NCI-H345 treated with DMSO at 0.1 percent for 48 hours (cell line): ENCODE data around the gene OSTN.
"Not testable (repeated sequence)": the region's sequence is repeated elsewhere in the genome, so short reads cannot be mapped to it uniquely, and the experiment has no call there.

ENCODE experiments used
- DNase-seq: peaks from one replicate; lab custom pipeline; 2025; ENCODE audit not compliant: unreplicated experiment; lab: John Stamatoyannopoulos, UW

Gene OSTN

DNA sequence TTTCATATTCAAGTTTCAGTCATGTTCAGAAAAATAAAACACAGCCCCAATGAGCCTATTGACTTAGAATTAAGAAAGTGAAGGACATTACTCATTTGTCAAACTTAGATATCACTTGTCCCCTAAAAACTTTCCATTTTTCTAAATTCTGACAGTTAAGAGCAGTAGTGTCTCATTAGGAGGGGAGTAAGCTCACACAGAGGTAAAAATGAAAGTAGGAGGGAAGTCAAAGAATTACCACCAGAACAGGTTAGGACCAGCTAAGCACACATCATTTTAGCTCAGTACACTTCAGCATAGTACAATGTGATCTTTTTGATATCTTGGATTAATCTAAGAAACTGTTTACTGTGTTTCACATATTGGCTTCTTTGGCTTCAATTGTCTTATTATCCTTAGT, 64.3 kb downstream of the OSTN start:
- no peak for DNase-seq

DNA sequence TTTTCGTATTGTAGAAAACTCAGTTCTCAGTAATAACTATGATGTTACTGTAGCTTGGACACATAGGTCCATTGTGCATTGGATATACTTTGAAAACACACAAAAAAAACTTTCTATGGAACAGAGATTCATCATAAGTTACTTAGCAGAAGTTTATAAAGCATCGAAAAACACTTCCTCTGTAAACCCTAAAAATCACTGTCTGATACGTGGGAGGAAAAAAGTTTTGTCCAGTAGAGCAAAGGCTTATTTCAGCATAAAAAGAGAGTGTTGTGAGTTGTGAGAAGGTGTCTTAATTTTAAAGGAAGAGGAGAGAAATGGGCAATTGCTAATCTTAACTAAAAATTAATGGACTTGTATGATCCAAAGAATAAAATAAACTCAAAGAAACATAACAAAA, 64.8 kb downstream of the OSTN start:
- DNase-seq = no peak

DNA sequence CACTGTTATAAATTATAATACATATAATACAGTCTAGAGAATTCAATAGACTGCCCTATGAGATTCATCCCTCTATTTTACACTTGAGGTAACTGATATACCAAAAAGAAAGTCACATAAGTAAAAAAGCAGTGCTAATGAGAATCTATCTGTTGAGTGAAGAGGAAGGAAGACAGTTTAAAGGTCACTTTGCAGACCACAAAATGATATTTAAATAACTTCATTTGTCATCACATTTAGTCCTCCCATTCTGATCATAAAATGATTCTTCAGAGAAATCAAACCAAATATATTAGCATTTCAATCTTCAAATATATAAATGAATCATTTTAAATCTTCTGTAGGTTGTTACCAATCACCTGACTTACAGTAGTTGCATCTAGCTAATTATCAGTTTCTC, 69.7 kb downstream of the OSTN start:
- DNase-seq = no peak

DNA sequence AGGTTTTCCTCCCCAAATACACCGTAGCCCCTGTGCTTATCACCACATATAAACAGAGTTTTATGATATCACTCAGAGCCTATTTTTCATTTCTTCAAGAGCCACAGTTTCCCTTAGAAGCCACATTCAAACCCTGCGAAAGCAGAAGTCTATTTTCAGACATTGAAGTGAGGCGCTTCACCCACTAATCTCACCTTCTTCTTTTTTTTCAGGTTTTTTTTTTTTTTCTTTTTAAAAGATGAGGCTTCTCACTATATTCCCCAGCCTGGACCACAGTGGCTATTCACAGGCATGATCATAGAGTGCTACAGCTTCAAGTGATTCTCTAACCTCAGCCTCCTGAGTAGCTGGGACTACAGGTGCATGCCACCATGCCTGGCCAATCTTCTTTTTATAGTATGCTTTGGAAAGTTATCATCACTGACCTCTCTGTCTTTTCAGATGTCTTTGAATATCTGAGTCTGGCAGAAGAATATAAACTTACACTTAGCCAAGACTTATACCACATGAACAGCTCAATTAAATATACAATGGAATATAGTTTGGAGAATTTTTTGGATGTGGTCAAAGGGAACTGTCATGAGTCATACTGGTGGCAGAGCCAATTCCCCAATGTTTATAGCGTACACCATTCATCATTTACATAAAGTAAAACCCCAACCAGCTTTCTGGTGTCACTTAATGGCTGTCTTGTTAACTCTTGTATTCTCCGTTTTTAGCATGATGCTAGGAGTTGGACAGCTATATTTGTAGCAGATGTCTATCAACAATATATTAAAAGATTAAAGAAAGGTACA, 70.4 kb downstream of the OSTN start:
- DNase-seq = no peak

DNA sequence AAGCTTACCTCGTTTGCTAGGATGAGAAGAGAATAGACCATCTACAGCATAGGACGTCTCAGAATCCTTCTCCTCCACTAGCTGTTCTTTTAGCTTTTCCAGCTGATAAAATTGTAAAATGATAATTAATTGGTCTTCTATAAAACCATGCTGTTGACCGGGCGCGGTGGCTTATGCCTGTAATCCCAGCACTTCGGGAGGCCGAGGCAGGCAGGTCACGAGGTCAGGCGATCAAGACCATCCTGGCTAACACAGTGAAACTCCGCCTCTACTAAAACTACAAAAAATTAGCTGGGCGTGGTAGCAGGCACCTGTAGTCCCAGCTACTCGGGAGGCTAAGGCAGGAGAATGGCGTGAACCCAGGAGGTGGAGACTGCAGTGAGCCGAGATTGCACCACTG, 76.2 kb downstream of the OSTN start:
- DNase-seq = not testable (repeated sequence)

DNA sequence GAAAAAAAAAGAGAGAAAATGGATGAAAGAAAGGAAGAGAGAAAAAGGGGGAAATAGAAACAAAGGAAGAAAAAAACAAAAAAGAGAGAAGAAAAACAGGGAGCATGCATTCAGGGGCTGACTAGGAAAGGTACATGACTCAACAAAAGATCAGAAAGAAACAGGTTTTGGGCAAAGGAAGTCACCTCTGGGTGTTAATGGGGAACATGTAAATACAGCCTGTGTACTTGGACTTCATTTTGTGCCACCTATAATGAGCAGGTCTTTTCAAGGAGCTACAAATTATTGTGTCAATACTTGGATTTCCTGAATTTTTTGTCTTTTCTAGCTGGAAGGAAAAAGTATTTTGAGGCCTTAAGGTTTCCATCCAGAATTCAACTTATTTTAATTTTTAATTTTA, 76.7 kb downstream of the OSTN start:
- no peak for DNase-seq

DNA sequence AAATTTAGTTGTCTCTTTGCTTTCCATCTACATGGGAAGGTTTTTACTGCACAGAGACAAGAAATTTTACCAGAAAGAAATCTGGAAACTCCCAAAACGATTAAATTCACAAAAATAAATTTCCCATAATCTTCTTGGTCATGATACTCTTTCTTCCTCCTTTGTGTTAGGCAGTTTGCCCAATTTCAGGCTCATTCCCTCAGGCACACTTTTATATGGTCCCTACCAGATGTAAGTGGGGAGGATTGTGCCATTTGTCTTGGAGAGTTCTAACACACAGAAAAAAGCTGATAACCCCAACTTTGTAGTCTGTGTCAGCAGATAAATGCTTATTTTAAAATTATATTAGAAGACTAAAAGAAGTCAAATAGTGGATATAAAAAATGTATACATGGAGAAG, 81.1 kb downstream of the OSTN start:
- DNase-seq = no peak

DNA sequence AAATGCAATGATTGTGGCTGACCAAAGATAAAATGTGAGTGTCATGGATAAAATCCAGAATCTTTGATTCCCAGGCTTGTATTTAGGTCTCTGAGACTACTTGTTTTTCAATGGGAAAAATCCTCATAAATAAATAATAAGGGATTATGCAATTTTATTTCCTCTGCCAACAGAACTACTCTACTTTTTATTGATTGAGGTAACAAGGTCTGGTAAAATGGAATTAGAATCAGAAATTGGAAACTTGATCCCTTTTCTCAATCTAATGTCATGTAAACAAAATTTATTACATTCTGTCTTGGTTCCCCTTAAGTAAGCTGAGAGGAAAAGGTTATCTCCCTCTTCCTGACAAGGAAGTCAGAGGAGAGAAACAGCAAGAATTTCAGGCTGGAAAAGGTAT, 81.8 kb downstream of the OSTN start:
- no peak for DNase-seq

DNA sequence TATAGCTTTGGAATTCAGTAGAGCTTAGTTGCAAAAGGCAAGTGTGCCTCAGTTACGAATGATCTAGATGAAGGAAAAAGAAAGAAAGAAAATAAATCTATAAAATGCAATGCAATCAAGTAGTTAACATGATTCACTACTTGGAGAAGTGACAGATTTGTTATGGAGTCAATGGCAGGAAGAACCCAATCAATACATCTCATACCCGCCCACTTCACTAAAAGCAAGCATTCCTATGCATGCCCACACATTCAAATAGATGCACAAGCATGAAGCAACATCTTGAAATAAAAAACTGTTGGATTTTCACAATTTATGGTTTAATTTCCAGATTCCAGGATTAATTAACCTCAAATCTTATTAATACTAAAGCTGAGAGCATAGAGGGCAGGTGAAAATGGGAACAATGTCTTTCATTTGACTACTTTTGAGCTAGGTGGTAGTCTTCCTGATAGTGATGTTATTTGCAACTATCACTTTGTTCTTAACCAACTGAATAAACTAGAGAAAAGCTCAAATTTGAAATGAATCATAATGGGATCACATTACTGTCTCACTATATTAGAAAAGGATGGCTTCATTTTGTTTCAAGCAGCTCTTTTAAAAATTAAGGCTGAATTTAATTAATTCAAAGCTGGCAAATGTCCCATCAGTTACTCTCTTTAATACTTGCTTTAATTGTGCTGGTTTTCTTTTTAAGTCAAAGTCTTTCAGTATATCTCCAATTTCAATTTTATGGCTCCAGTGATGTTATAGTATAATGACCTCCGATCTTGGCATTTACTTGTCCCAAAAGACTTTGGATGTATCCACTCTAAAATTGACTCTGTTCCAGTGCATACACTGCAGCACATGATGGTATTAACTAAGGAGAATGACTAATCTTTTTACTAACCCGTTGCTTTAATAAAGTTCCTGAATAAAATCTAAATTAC, 83.5 kb downstream of the OSTN start:
- DNase-seq = no peak

DNA sequence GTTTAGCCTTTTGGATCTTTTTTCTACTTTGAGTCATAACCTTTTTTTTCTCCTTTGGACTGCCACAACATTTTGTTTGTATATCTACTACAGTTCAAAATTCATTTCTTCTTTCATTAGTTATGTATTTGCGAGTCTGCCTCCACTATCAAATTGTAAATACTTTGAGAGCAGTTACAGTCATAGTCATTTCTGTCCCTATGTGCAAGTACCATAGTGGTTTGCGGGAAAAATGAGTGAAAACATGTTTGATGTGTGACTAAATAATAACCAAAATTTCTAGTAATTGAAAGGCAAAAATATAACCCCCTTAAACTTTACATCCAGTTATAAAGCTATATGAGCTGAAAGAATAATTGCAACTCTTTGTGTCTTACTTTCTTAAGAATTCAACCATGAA, 84.4 kb downstream of the OSTN start:
- DNase-seq = no peak

DNA sequence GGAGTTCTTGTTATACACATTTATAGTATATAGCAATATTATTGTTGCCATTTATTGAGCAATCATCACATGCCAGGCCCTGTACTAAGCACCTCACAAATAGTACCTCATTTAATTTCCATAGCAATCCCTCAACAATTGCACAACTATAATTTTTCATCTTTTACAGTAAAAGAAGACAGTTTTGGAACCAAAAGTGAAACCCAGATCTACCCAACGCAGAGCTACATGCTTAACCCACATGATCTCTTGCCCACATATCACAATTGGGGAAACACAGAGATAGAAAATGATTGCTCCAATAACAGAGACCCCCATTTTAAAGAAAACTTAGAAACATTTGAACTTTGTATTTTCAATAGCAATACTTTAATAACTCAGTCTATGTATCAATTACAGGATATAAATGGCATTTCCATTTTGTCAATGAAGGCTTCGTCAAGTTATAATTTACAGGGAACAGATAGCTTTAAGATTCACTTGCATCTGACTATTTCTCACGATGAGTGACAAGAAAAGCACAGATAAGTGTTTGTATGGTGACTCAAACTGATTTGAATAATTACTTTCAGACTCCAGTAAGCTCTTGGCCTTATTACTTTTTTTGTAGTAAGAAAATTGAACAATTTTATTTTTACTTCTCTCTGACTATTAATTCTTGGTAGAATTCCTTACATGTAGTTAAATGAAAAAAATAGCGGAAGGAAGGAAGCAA, 91.4 kb downstream of the OSTN start:
- DNase-seq = no peak

DNA sequence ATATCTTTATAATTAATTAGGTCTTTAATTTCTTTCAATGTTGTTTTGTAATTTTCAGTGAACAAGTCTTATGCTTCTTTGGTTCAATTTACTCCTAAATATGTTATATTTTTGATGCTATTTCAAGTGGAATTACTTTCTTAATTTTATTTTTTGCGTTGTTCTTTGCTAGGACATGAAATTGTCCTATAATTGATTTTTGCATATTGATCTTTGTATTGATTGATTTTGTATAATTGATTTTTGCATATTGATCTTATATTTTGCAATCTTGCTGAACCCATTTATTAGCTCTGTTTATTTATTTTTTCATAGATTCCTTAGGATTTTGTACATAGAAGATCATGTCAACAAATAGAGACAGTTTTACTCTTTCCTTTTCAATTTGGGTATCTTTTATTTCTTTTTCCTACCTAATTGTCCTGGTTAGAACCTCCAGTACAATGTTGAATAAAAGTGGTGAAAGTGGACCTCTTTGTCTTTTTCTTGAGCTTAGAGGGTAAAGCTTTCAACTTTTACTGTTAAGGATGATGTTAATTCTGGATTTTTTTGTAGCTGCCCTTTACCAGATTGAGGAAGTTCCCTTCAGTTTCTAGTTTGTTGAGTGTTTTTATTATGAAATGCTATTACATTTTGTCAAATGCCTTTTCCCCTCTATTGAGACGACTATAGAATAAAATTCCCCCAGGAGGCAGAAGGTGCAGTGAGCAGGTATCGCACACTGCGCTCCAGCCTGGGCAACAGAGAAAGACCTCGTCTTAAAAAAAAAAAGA, 93.4 kb downstream of the OSTN start:
- DNase-seq = no peak

DNA sequence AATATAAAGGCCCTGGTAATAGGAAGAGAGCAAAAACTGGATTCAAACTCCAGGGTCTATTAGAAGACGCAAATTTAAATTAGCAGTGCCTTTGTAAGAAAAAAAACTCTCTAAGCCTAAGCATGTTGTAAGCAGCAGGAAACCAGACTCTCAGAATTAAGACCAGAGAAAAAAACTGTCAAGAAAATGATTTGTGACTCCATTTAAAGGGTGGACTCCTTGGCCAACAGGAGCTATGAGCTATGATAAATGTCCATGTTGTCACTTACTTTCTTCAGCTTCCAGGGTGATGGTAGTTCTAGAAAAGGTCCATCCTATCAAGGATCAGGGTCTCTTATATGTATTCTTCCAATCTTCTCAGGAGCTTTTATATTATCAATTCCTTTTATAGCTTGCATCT, 95.2 kb downstream of the OSTN start:
- DNase-seq = no peak

DNA sequence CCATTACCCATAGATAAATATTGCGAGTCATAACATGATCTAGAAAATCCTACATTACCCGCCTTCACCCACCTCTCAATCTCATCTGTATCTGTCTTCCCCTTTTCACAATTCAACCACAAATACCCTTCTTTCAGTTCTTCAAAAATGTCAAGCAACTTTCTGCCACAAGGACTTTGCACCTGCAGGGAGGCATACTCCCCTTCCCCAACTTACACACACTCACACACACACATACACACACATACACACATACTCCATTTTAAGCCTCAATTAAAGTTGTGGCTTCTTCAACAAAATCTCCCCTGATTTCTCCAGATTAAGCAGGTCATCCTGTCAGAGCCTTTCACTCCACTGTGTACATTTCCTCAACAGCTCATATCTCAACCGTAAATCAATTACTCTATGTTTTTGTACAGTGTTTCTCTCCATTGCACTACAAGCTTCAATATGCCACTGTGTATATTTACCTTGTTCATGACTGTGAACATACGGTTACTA, 97.0 kb downstream of the OSTN start:
- DNase-seq = no peak

DNA sequence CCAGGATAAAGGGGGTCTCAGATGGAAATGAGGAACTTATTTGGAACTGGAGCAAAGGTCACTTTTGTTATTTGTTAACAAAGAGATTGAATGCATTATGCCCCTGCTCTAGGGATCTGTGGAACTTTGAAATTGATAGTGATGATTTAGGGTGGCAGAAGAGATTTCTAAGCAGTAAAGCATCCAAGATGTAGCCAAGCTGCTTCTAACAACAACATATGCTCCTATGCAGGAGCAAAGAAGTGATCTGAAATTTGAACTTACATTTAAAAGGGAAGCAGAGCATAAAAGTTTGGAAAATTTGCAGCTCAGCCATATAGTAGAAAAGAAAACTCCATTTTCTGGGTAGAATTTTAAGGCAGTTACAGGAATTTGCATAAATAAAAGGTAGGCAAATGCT, 99.8 kb downstream of the OSTN start:
- DNase-seq = no peak

DNA sequence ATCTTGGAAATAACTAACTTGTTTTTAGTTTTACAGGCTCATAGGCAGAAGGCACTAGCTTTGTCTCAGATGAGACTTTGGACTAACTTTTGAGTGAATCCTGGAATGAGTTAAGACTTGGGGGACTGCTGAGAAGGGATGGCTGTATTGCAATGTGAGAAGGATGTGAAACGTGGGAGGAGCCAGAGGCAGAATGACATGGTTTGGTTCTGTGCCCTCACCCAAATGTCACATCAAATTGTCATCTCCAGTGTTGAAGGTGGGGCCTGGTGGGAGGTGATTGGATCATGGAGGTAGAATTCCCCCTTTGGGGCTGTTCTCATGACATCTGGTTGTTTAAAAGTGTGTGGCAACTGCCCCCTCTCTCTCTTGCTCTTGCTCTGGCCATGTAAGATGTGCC, 101.4 kb downstream of the OSTN start:
- DNase-seq = no peak

DNA sequence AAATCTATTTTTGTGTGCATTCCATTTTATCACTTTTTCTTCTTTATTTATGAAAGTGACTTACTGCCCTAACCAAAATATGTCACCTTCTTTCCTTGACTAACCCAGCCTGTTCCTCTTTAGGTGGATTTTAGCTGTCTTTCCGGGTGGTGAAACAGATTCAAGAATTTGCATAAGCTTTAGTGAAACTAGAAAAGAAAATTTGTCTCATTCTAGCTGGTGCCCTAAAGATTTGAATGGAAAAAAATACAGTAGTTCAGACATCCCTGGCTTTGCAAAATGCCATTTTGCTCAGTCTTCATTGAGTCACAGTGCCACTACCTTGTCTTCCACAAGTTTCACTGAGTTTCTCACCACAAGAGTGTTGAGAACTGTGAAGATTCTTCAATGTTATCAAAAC, 102.0 kb downstream of the OSTN start:
- DNase-seq = no peak

DNA sequence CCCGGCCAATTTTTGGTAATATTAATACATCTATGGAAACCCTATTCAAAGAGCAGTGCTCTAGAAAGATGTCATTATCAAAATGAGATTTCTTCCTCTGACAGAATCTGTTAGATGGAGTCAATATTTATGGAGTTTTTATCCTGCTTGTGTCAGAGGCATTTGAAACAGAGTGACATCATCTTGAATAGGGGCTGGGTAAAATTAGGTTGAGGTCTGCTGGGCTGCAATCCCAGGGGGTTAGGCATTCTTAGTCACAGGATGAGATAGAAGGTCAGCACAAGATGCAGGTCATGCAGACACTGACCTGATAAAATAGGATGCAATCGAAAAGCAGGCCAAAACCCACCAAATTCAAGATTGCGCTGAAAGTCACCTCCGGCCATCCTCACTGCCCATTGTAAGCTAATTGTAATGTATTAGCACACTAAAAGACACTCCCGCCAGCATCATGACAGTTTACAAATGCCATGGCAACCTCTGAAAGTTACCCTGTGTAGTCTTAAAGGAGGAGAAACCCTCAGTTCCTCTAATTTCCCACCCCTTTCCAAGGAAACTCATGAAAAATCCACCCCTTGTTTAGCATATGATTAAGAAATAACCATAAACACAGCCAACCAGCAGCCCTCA, 102.9 kb downstream of the OSTN start:
- DNase-seq = no peak

DNA sequence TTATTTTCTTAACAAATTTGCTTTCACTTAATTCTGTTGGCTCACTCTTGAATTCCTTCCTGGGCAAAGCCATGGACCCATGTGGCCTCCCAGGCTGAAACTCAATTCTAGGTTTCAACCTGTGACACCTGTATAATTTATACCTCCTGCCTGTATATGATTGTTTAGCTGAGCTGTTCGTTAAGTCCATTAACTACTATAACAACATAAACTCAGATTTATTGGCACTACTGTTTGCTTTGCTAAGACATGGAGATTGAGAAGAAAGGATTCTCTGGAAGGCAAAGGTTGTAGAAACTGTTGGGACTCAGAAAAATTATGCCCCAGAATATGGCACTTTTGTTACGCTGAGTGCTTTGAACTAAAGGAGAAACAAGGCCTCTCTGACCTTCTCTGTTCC, 103.4 kb downstream of the OSTN start:
- no peak for DNase-seq

DNA sequence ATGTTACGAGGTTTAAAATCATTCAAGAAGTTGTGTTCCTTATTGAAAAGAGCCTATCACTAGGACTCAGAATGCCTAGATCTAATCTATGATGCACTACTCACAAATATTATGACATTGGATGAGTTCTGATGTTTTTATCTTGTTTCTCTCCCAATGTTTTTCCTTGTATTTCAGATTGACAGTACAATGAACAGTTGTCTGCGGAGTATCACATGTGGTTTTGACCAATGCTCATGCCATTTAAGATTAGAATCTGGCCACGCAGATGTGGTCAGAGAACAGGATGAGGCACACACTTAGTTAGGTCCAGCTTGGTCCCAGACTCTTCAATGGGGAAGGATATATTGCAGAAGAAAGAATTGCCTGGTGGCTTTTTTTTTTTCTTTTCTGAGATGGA, 104.6 kb downstream of the OSTN start:
- DNase-seq = no peak
